NB4 (cell line): Measurements from ENCODE around the gene ATP5MC2.
A peak's percentile ranks its signal among the peaks of the same experiment; 100 is the strongest.

ENCODE experiments used
- DNase-seq: peaks from one replicate; pipeline ENCODE4 v3.0.0; 2010; ENCODE audit warnings: low read depth
- H3K4me3 ChIP-seq: one replicate; pipeline ENCODE4 v1.5.1; 2011; ENCODE audit warnings: mild to moderate bottlenecking, low read depth, low read length, moderate library complexity
- MYC ChIP-seq: IDR thresholded peaks from 2 replicates; pipeline ENCODE4 v1.6.1; 2011; ENCODE audit warnings: low read depth, low read length
- POLR2A ChIP-seq: IDR thresholded peaks from 2 replicates; pipeline ENCODE4 v1.6.1; 2011; ENCODE audit warnings: mild to moderate bottlenecking; ENCODE audit not compliant: insufficient read length; ENCODE audit errors: extremely low read depth
- TF ChIP-seq, protein P1 (sequence below): IDR thresholded peaks from 2 replicates; pipeline ENCODE4 v1.6.1; 2011; ENCODE audit warnings: low read depth, low read length
- TF ChIP-seq, protein P2 (sequence below): IDR thresholded peaks from one replicate; pipeline ENCODE4 v1.5.1; 2012; ENCODE audit warnings: low read depth, low read length

The ATP5MC2 gene

DNA sequence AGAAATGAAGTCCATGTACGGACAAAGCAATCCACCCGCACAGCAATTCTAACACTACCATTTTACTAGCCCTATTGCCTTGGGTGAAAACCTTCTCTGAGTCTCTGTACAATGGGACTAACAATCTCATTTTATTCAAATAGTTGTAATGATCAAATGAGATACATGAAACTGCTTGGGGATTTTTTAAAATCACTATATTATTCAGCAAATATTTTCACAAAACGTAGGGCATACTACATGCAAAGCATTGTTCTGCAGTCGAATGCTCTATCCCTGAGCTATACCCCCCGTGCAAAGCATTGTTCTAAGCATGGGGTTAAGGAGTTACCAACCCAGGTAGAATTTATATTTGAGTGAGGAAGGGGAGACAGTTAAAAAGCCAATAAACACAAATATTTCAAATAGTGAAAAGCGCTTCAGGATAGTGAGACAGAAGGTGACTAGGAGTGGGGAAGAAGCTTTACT lies 49.1 kb downstream of the ATP5MC2 start:
- no peak for TF ChIP-seq MYC
- TF ChIP-seq, protein P1, sequence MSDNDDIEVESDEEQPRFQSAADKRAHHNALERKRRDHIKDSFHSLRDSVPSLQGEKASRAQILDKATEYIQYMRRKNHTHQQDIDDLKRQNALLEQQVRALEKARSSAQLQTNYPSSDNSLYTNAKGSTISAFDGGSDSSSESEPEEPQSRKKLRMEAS = no peak
- no peak for TF ChIP-seq POLR2A
- TF ChIP-seq, protein P2, sequence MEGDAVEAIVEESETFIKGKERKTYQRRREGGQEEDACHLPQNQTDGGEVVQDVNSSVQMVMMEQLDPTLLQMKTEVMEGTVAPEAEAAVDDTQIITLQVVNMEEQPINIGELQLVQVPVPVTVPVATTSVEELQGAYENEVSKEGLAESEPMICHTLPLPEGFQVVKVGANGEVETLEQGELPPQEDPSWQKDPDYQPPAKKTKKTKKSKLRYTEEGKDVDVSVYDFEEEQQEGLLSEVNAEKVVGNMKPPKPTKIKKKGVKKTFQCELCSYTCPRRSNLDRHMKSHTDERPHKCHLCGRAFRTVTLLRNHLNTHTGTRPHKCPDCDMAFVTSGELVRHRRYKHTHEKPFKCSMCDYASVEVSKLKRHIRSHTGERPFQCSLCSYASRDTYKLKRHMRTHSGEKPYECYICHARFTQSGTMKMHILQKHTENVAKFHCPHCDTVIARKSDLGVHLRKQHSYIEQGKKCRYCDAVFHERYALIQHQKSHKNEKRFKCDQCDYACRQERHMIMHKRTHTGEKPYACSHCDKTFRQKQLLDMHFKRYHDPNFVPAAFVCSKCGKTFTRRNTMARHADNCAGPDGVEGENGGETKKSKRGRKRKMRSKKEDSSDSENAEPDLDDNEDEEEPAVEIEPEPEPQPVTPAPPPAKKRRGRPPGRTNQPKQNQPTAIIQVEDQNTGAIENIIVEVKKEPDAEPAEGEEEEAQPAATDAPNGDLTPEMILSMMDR = no peak
- H3K4me3 ChIP-seq = peak overlapping the region; percentile 99
- no peak for DNase-seq

DNA sequence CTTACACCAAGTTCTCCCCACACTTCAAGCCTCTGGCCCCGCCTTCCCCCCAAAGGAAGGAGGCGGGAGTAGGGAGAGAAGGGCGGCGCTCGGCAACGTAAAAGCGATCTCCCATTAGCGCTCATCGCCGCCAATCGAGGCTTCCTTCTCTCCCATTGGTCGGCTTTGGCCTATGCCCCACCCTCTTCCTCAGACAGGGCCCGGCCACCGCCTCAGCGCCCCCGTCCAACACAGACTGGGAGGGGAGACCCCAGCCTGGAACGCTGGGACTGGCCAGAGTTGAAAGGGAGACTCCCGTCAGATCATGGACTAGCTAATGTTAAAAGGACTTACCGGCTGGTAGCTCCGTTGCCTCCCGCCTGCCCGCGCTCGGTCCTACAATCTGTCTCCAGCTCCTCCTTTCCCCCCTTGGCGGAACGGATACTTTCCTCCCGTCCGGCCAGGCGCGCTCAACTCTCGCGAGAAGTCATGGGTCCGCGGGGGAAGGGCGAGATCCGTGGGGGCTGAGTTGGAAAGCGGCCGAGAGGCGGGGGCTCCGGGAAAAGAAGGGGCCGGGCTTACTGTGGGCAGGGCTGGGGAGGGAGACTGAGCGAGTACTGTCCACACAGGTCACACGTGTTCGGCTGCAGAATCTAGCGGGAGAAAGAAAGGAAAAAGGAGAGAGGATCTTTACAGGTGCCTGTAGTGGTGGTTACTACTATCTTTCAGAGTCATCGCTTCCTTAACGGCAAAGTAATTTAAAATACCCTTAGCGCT lies 49.8 kb downstream of the ATP5MC2 start, which contains the start of gene ATF7:
TSS of gene ATF7 (minus strand) at position 437 of the 756 bp plus-strand sequence. CDS start 25,382 bp downstream, outside the sequence.
- peak within 1 kb of the TSS; percentile 99 for H3K4me3 ChIP-seq
- TF ChIP-seq, protein P1 = peak; percentile 96
- peak; percentile 90 for TF ChIP-seq MYC
- TF ChIP-seq, protein P2 = no peak
- TF ChIP-seq POLR2A = peak; percentile 95
- peak; percentile 99 for DNase-seq

DNA sequence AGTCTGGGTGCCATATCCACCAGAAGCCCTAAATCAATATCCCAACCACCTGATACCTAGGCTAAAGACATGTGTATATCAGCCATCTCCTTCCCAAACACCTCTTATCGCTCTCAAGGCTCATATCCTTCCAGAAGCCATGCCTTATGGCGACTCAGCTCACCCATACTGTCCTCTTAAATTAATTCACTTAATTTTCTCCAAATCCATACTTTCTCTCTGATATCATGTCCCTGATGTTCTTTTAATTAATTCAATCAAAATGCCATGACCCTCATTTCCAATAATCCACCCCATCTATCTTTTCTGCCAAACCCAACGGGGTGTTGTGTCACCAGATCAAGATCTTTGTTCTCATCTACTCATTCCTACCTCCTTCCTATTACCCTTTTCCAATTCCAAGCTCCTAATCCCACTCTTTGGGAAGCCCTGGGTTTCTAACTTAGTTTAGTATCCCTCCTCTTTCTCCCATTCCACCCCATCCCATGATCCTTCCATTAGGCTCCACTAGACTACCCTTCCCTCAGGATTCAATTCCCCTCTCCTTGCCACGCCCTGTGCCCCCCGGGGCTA lies 50.4 kb downstream of the ATP5MC2 start:
- H3K4me3 ChIP-seq = peak overlapping the region; percentile 99
- DNase-seq = no peak
- no peak for TF ChIP-seq POLR2A
- TF ChIP-seq, protein P2 = no peak
- TF ChIP-seq, protein P1 = no peak
- TF ChIP-seq MYC = no peak

DNA sequence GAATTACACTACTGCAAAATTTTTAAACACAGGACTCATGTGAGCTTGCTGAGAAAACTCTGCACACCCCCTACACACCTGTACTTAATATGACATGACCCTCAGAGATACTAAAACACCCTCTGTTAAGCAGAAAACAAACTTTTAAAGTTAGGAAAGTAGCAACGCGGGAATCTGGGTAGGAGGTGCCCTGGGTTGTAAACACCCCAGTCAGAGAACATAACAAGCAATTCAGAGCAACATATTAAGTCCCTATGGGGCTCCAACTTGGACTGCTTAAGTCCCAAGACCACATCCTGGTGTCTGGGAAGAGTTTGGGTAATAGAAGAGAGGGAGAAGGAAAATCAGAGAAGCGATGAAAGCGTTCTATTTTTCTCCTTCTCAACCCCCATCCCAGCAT lies 50.9 kb downstream of the ATP5MC2 start:
- DNase-seq = peak; percentile 24
- peak overlapping the region; percentile 99 for H3K4me3 ChIP-seq
- TF ChIP-seq, protein P1 = no peak
- TF ChIP-seq, protein P2 = no peak
- no peak for TF ChIP-seq POLR2A
- TF ChIP-seq MYC = no peak

DNA sequence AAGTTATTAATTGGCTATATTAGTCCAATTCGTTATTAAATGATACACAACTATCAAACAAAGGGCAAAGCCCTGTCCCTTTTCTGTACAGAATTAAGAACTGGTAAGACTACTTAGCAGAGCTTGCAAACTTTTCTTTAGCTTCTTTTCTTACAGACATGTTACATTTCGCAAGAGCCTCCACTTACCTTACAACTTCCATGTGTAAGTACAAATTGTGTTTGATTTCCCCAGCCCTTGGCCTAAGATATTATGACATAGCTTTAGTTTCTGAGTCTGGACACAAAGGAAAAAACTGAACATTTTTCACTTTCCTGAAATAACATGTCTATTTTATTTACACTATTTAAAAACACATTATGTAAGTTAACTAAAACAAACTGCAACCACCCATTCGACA lies 51.4 kb downstream of the ATP5MC2 start:
- peak overlapping the region; percentile 99 for H3K4me3 ChIP-seq
- peak; percentile 58 for DNase-seq
- TF ChIP-seq, protein P2 = no peak
- no peak for TF ChIP-seq POLR2A
- no peak for TF ChIP-seq MYC
- TF ChIP-seq, protein P1 = no peak
